ENCODE measurements around the gene UNC13D.
"Not testable (repeated sequence)": the region's sequence is repeated elsewhere in the genome, so short reads cannot be mapped to it uniquely, and the experiment has no call there.

The UNC13D gene

DNA sequence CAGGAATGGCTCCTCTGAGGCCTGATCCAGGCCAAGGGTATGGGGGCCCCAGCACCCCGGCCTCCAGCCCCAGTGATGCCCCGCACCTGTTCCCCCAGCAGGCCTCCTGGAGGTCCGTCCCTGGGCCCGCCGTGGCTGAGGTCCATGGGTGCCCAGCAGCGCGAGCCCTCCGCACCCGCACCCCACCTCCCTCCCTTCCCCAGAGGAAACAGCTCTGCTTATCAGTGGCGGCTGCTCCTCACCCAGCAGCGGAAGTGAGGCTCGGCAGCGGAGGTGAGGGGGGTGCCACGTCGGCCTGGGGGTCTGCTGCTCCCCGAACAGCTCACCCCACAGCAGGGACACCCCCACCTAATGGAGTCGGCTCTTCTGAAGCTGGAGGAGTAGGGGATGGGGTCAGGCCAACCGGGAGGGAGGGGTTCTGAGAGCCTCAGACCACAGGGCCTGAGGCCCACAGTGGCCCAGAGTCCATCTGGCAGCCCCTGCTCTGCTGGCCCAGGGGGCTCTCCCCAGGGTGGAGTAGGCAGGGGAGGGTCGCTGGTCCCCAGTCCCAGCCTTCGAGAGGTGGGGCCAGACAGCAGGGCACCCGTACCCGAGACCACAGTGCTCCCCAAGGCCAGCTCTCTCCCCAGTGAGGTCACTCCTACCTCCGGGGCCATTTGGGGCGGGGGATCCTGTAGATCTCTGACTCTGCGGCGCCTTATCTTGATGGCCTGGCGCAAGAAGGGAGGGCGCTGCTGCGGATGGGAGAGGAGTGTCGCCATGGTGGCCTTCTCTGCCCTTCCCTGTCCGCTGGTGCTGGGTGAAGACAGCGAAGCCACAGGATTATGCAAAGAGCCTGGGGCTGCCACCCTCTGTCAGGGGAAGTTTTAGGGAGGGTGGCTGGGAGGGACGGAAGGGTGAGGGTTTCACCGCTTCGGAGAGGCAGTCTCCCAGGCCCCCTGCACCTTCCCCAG lies at the start of gene UNC13D:
UNC13D (minus strand) TSS at position 828 of the 953 bp plus-strand sequence; CDS start at position 761, 67 bp downstream.
- DNase-seq (ENCODE audit: low read depth): no peak

DNA sequence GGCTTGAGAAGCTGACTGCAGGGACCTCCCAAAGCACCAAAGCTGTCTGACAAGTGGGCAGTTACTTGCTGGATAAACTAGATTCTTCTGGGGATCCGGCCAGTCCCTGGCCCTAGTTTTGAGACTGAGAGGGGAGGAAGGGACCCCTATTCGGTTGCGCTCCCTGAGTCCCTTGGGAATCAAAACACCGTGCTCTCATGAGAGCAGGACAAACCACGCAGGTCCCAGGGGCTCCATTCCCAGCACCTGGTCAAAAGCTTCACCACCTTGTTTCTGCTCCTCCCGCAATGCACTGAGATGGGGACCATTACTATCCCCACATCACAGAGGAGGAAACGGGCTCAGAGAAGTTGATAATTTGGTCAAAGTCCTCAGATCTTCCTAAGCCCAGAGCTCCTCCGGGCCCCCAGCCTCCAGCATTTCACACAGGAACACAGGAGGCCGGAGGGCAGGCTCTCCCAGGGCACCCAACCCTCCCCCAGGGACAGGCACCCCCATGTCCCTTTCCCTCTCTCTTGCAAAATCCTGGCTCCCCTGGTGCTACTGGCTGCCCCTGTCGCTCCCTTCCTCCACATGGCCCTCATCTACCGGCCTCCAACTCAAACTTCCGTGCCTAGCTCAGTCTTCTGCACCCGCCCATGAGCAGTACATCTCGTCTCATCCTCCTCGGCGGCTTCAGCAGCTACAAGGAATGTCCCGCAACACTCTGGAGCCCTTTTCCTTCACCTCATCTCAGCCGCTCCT lies 49.3 kb upstream of the UNC13D start:
- DNase-seq (ENCODE audit: low read depth): no peak

DNA sequence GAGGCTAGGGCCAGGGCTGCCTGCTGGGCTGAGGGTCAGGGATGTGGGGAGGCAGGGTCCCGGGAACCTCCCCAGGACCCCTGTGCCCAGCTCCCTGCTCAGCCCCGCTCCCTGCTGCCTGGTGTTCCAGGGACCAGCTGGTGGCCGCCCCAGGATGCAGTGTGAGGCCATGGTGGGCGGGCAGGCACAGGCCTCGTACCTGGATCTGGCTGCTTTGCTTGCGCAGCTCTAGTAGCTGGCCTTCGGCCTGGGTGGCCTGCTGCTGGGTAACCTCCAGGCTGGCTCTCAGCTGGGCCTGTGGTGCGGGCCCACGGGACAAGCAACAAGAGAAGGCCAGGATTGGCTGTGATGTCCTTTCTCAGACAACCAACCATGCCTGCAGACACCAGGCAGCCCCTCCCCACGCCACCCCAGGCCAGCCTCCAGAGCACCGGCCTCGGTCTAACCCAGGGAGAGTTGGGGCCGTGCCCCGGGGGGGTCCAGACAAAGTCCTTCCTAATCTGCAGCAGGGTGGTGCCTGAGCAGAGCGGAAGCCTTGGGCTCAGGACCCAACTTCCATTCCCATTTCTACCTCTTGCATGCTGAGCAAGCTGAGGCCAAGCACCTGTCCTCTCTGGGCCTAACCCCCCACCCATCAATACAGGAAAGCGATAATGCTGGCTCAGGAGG lies 48.5 kb upstream of the UNC13D start:
- no peak for DNase-seq (ENCODE audit: low read depth)

DNA sequence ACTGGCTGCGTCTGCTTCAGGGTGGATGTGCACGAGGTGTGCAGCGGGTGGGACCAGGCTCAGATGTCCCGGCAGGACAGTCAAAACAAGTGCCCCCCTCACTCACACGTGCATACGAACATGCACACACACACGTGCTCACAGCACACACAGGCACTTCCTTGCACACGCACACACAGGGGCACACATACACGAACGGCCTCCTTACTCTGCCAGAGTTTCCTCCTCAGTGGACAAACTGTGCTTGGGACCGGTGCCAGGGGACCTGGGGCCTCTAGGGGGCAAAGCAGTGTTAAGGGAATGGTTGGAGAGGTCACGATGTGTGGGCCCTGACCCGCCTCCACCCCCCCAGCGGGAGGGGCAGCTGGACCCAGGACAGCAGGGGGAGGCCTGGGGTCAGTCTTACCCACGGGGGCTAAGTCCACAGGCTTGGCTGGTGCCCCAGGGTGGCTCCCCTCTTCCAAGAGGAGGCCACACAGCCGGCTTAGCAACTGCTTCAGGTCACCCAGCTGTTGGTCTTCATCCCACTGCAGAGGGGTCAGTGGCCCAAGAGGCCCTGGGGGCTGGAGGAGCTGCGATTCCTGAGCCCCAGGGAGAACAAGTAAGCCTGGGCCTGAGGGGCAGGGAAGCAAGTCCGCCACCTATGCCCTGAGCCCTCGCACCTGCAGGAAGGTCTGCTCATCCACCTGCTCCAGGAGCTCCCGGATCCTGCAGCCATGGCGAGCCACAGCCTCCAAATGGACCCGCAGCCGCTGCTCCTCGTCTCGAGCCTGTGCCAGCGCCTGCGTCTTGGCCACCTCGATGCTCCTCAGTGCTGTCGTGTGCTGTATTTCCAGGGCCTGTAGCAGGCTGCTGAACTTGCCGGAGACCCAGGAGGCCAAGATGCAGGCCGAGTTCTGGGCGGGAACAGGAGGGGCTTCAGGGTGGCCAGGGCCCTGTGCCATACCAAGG lies 47.7 kb upstream of the UNC13D start:
- DNase-seq (ENCODE audit: low read depth): no peak

DNA sequence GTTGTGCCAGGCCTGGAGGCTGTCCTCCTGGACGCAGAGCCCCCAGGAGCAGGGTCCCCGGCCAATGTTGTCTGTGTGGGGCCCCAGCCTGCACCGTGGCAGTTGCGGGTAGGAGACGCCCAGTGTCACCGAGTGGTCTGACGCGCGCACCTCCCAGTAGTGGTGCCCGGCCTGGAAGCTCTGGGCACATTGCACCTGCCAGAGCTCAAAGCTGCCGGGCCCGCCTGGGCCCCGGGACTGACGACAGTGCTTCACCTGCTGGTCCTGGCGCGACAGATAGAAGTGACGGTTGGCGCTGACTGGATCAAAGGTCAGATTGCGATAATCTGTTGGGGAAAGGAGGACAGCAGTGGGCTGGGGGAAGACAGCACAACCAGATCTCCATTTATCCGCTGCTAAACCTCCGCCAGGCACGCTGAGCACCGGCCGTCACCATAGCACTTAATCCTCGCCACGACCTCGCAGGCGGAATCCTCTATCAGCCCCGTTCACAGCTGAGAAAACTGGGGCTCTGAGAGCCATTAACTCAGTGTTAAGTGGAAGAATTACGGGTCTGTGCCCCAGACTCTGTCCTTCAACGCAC lies 46.9 kb upstream of the UNC13D start:
- DNase-seq (ENCODE audit: low read depth): no peak

DNA sequence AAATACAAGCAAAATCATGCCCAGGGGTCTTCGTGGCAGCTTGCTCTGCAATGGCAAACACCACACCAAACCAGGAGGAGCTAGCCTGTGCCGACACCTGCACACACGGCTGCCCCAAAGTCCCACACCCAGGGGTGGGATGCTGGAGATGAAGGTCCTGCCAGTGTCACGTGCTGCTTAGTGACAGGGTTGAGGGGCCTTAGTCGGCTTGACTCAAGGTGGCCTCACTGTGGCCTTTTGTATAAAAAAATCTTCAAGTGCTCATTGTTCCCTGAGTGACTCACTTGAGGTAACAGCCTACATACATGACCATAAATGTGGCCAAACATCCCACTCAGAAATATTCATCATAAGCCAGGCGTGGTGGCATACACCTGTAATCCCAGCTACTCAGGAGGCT lies 45.2 kb upstream of the UNC13D start:
- DNase-seq (ENCODE audit: low read depth): no peak

DNA sequence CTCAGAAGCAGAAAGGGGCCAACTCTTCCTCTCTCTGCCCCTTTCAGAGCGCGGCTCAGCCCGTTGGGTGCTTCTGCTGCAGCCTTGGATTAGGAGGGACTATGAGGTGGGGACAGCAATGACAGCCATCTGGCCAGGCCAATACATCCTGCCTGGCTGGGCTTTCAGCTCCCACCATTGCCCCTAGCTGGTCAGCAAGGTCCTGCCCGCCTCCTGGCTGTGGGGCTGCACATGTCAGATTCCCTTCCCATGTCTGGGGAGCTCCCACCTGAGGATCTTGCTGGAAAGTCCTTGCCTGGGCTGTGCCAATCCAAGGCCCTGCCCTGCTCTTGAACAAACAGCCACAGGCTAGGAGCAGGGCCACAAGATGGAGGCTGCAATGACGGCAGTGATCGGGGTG lies 44.3 kb upstream of the UNC13D start:
- DNase-seq (ENCODE audit: low read depth): no peak

DNA sequence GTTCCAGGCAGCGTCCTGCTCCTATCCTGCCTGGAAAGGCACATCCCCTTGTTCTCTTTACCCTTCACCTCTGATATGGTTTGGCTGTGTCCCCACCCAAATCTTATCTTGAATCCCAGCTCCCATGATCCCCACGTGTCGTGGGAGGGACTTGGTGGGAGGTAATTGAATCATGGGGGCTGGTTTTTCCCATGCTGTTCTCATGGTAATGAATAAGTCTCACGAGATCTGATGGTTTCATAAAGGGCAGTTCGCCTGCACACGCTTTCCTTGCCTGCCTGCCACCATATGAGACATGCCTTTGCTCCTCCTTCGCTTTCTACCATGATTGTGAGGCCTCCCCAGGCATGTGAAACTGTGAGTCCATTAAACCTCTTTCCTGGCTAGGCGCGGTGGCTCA lies 41.7 kb upstream of the UNC13D start:
- not testable (repeated sequence) for DNase-seq (ENCODE audit: low read depth)

DNA sequence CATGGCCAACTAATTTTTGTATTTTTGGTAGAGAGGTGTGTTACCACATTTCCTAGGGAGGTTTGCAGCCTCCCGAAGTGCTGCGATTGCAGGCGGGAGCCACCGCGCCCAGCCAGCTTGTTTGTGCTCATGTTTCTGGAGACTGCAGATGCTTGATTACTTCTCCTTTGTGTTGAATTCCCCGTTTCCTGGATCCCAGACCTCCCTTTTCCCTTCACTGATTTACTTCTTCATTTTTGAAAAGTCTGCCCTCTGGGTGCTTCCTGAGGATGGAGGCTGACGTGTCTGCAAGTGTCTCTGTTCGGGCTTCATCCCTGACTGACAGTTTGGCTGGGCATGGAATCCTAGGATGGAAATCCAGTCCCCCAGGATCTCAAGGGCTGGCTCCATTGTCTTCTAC lies 41.2 kb upstream of the UNC13D start:
- no peak for DNase-seq (ENCODE audit: low read depth)

DNA sequence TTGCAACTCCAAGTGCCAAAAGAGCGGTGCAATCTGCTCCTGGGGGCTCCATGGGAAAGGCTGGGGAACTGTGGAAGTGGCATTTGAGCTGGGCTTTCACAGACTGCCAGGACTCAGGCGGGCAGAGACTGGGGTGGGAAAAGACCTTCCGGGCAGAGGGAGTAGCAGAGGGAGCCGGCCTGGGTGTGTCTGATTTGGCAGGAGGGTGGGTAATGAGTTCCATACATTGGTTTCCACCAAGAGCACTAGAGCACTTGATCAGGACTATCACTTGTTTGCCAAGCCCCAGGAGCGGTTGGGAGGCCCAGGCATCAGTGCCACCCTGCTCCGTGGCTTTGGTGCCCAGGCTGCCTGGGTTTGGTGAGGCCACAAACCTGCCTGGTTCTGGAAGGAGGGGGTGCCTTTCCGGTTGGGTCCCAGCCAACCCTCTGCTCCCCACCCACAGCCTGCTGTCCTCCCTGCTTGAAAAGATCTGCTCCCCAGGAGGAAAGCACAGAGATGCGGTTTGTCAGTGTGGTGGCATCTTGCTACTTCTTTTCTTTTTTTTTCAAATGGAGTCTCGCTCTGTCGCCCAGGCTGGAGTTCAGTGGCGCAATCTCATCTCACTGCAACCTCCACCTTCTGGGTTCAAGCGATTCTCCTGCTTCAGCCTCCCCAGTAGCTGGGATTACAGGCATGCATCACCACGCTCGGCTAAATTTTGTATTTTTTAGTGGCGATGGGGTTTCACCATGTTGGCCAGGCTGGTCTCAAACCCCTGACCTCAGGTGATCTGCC lies 37.7 kb upstream of the UNC13D start:
- DNase-seq (ENCODE audit: low read depth): no peak

DNA sequence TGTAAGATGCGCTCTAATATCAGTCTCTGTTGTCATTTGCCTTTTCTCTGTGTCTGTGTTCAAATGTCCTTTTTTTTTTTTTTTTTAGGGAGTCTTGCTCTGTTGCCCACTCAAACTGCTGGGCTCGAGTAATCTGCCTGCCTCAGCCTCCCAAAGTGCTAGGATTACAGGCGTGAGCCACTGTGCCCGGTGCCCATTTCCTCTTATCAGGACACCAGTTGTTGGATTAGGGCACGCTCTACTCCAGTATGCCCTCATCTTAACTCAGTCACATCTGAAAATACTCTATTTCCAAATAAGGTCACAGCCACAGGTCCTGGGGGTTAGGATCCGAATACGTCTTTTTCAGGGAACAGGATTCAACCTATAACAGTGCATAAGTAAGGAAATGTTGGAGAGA lies 36.1 kb upstream of the UNC13D start:
- no peak for DNase-seq (ENCODE audit: low read depth)

DNA sequence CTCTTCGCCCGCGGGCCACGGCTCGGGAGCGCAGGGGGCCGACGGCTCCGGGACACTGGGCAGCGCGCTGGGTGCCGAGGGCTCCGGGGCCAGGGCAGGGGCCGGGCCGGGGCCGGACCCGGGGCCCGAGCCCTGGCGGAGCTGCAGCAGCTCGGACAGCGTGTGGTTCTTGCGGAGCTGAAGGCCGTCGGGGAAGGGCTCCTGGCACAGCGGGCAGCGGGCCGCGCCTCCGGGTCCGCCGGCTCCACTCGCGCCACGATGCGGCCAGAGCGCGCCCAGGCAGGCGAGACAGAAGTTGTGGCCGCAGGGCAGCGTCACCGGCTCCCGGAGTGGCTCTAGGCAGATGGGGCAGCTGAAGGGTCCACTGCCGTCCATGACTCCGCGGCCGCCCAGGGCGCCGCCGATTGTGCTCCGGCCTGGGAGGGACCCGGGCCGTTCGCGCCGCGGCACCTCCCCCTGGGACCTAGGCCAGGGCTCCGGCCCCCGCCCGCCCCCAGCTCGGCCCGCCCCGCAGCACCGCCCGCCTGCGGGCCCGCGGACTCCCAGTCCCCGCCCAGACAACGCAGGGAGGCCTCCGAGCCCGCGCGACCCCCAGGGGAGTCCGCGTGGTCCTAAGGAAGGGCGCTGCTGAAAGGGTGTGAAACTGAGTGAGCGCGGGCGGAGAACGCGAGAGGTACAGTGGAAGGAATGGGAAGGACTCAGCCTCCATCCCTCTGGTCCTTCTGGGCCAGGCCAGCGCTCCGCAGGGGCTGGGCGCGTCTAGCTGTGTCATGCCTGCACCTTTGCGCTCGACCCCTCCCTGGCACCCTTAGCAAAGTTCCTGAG lies 34.2 kb upstream of the UNC13D start, which contains the start of gene TRIM47:
TRIM47 (minus strand) TSS at position 408 of the 825 bp plus-strand sequence; CDS start at position 375, 33 bp downstream.
- DNase-seq (ENCODE audit: low read depth): no peak

DNA sequence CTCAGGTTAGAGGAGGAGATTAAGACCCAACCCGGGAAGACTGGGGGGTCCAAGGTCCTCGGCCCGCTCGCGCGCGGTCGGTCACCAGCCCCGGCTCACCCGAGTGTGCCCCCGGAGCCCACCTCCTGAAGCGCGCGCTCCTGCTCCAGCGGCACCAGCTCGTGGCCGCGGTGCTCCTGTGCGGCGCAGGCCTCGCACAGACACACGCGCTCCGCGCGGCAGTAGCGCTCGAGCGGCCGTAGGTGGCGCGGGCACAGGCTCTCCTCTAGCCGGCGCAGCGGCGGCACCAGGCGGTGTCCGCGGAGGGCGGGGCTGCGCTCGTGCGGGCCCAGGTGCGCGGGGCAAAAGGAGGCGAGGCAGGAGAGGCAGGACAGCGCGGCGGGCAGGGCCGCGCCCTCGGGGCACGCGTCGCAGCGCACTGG lies 33.6 kb upstream of the UNC13D start:
- no peak for DNase-seq (ENCODE audit: low read depth)

DNA sequence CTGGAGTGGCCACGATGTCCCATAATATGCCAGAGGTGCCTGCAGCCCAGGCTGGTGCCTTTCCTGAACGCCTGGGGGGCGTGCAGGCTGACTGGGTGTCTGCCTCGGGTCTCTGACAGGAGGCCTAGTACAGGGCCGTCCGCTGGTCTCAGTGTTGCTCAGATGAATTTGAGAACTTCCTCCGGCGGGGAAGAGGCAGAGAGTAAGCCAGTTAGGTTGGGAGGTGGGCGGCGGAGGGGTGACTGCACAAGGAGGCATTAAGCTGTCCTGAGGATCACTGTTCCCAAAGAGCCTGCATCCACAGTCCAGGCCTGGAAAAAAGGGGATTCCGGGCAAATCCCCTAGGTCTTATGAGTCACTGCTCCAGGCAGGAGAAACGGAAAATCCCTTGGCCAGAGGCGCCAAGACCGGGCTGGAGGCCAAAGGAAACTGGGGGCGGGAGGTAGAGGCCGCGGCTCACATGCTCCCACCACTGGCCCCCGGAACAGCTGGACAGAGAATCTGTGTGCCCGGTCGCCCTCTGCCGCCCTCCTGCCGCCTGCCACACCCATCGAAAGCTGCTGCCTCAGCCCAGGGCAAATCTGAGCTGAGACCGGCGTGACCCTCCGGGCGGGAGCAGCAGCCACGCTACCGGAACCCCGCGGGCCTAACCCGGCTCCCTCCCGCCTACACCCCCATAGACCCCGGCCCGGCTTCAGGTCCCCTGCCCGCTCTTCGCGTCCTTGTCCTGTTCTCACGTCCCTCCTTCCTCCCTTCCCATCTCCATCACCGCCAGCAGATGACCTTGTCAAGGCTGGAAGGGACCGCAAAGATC lies 32.9 kb upstream of the UNC13D start:
- DNase-seq (ENCODE audit: low read depth): no peak

DNA sequence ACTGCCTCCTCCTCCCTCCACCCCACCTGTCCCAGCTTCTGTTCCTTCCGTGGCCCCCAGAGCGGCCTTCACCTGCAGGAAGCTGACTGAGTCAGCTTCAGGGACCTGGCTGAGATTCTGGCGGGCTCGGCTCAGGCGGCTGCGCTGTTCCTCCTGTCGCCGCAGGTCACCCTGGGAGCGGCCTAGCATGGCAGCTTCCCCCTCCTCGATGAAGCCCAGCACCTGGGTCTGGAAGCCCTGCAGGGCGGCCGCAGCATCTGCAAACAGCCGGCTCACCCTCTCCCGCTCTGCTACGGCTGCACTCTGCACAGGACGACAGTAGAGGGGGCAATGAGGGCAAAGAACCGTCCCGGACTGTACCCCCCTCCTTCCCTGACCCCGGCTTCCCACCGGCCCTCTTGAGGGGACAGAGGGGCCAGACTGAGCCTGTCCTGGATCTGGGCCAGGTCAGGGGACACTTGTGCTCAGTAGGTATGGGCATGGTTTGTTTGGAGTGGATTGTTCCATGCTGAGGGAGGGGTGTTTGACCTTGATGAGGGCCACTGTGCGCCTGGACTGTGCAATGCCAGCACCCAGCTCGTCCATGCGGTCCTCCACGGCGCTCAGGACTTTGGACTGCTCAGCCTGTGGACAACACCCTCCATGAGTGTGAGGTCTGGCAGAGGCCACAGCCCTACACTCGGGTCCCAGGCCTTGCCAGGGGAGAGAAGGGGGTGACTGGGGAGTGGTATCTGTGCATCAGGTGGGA lies 32.2 kb upstream of the UNC13D start:
- no peak for DNase-seq (ENCODE audit: low read depth)

DNA sequence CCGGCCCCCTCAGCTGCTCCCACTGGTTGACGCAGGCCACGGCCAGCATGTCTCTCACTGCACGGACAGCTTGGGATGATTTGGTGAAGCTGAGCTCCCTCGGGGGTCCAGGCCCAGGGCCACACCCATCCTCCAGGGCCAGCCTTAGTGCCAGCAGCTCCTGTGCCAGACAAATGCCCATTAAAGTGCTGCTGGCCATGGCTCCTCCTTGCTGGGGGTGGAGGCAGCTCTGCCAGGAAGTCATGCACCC lies 31.7 kb upstream of the UNC13D start:
- DNase-seq (ENCODE audit: low read depth): no peak

DNA sequence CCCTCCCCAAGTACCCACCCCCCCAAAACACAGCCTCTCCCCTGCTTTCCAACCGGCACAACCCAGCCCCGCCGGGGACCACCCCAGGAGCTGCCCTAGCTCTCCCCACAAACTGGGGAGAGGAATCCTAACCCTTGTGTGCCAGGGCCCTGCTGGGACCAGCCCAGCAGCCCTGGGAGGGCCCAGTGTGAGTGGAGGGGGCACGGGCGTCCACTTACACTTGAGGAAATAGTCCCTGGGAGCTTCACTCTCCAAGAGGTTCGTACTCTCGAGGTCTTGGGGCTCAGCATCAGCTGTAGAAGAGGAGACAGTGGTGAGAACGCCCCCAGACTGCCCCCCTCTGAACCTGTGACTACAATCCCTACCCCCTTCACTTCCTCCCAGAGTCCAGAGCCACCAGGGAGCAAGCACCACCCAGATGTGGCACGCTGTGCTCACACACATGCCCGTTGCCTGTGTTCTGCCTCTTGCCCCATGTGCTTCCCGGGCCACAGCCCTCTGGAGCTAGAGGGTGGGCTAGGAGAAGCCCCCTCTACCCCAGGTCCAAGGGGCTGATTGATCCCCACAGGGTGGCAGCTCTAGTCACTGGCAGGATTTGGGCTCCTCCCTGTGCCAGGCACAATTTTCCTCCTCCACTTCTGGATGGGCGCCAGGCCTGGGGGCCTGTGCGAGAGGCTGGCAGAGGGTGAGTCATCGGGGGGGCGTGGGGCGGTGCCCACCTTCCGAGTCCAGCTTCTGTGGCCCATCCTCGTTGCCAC lies 31.2 kb upstream of the UNC13D start:
- no peak for DNase-seq (ENCODE audit: low read depth)

Data from HS-27A (cell line).